Activated naive CD4-positive, alpha-beta T cell treated with anti-CD3 and anti-CD28 coated beads, Interleukin-2, amount 10 ng/mL, durations not matched to agents 7 days and 5 days (primary cell): ENCODE data around the gene RPP25L.

ENCODE experiments used
- CTCF ChIA-PET: fragments of 350-600 bp; sonication (Branson Sonifier 250); formaldehyde crosslinking; loops from one replicate; lab custom pipeline; 2021; ENCODE audit warnings: antibody characterized with exemption; lab: Charles Lee
- DNase-seq: peaks from one replicate; pipeline ENCODE4 v3.0.0-alpha.2; 2020
- H3K27ac Mint-ChIP-seq: one replicate; pipeline ENCODE4 v1.8.0; 2021; ENCODE audit warnings: mild to moderate bottlenecking, moderate library complexity, mixed read lengths
- H3K27me3 Mint-ChIP-seq: one replicate; pipeline ENCODE4 v1.8.0; 2021; ENCODE audit warnings: mild to moderate bottlenecking, mixed read lengths
- H3K36me3 Mint-ChIP-seq: one replicate; pipeline ENCODE4 v1.8.0; 2021; ENCODE audit warnings: mixed read lengths
- H3K4me1 Mint-ChIP-seq: one replicate; pipeline ENCODE4 v1.8.0; 2021; ENCODE audit warnings: mixed read lengths
- H3K4me3 Mint-ChIP-seq: one replicate; pipeline ENCODE4 v1.8.0; 2021; ENCODE audit warnings: mild to moderate bottlenecking, moderate library complexity, mixed read lengths
- H3K9me3 Mint-ChIP-seq: one replicate; pipeline ENCODE4 v1.8.0; 2021; ENCODE audit warnings: mixed read lengths

The RPP25L gene

DNA sequence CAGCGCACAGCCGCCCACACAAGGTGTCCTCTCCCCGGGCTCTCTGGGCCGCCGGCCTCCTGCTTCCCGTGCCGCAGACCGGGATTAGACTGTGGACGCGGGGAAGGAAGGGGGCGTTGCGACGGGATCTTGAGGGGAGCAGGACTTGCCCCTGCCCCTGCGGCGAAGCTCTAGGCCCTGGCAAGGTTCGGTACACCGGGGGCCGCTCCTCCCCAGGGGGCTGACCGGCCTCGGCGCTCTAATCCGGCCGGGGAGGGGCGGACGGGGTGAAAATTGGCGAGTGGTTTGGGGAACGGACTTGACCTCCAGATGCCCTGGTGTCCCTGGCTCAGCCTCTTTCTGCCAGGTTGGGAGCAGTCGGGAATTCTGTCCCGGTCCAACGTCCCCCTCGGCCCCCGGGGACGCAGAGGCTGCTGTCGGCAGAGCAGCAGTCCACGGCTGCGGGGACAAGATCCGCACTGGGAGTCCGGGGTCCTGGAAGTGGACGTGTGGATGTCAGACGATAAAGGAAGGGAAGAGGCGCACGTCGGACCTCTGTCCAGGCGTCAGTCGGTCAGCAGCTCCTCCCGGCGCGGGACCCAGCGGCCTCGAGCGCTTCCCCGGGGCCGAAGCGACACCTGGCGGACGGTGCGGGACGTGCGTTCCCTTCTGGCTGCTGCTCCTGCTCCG, 20.5 kb downstream of the RPP25L start:
- peaks cover 89% of the 10 kb centered on the region for H3K27me3 Mint-ChIP-seq

DNA sequence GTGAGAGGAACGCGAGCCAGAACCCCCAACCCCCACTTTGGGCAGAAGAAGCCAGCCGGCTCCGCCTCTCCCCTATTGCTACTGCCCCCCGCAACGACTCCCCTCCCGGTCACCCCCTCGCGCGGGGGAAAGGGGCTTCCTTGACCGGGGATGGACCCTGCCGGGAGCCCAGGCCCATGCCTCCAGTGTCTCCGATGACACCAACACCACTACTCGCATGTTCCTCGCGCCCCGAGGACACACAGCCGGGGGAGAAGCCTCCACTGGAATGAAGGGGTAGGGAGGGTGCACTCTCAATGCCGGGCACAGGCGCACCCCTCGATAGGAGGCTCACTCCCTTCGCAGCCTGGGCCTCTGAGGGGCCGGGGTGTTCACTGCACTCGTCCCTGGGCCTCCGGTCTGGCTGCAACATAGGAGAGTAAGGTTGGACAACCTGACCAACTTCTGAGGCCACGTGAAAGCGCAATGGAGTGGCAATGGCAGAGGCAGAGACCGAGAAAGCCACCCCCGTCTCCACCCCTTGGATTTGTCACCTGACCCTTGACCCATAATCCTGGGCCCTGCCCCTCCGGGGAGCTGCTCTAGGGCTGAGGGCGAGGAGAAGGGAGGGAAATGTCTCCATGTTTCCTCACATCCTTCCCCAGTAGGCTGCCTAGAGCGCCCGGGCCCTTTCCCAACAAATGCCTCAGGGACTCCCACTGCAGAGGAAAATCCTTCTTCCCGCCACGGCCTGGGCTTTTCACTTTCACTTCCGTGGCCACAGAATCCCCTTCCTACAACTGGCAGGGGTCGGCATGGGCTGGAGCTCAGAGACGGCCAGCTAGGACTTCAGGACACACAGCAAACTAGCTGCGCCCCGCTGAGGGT, 21.3 kb downstream of the RPP25L start:
- Mint-ChIP-seq H3K4me3 (peak overlapping the region; percentile 61), H3K27me3 (peaks cover 92% of the 10 kb centered on the region), H3K9me3 (no peaks in the 10 kb centered on the region), H3K36me3 (peaks cover 2% of the 10 kb centered on the region), H3K4me1 (peaks cover 33% of the 10 kb centered on the region), H3K27ac (no peak overlapping the region)
- CTCF ChIA-PET: interaction anchor here (0.7 to 3.6 kb wide), 16 partner anchors 8 to 259 kb away, joined by 3 to 26 read pairs (median 5); no protein-coding TSS in a partner anchor
- DNase-seq: peak; percentile 32

More for the DNA sequence above, 20.5 kb downstream of the RPP25L start:
- H3K9me3 Mint-ChIP-seq: no peaks in the 10 kb centered on the region
- H3K27ac Mint-ChIP-seq: no peak overlapping the region
- peak overlapping the region; percentile 25 for H3K4me3 Mint-ChIP-seq
- H3K36me3 Mint-ChIP-seq: peaks cover 2% of the 10 kb centered on the region
- CTCF ChIA-PET: interaction anchor here (0.7 to 3.6 kb wide), 22 partner anchors 9 to 260 kb away, joined by 3 to 26 read pairs (median 4); partner anchors contain the start of gene MYORG
- DNase-seq: peak; percentile 82
- H3K4me1 Mint-ChIP-seq: peaks cover 33% of the 10 kb centered on the region

DNA sequence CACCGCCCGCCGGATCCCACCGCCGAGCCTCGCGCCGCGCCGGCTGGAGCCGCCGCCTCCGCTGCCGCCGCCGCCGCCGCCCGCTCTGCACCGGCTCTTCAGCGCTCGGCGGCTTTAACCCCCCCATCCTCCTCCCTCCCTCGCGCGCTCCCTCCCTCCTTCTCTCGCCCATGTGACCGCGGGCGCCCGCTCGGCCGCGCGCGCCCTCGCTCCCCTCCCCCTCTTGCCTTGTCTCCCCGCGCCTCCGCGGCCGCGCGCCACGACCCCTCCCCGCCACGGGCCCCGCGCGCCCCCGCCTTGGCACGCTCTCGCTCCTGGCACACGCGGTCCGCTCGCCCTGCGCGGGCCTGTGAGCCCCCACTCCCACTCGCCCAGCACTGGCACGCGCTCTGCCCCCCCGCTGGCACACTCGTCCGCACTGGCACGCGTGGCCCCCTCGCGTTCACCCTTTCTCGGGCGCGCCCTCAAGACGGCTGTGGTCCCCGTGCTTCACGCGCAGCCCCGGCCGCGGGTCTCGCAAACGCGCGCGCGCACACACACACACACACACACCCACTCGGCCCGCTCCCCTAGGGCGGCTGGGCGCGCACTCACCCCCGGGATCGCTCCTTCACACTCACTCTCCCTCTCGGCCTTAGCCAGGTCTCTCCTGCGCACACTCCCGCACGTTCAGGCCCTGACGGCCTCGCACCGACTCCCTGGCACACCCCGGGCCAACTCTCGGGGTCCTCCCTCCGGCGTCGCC, 22.1 kb downstream of the RPP25L start, which contains the start of gene CNTFR:
Gene CNTFR (minus strand): TSS at position 89 of the 745 bp plus-strand sequence. CDS start 20,743 bp downstream, outside the sequence.
- H3K4me1 Mint-ChIP-seq: peaks cover 33% of the 10 kb centered on the region
- peak; percentile 46 for DNase-seq
- H3K9me3 Mint-ChIP-seq: no peaks in the 10 kb centered on the region
- CTCF ChIA-PET: no interaction called here
- H3K36me3 Mint-ChIP-seq: peaks cover 2% of the 10 kb centered on the region
- peaks cover 100% of the 10 kb centered on the region for H3K27me3 Mint-ChIP-seq
- H3K27ac Mint-ChIP-seq: peak within 1 kb of the TSS; percentile 62
- peak within 1 kb of the TSS; percentile 61 for H3K4me3 Mint-ChIP-seq

DNA sequence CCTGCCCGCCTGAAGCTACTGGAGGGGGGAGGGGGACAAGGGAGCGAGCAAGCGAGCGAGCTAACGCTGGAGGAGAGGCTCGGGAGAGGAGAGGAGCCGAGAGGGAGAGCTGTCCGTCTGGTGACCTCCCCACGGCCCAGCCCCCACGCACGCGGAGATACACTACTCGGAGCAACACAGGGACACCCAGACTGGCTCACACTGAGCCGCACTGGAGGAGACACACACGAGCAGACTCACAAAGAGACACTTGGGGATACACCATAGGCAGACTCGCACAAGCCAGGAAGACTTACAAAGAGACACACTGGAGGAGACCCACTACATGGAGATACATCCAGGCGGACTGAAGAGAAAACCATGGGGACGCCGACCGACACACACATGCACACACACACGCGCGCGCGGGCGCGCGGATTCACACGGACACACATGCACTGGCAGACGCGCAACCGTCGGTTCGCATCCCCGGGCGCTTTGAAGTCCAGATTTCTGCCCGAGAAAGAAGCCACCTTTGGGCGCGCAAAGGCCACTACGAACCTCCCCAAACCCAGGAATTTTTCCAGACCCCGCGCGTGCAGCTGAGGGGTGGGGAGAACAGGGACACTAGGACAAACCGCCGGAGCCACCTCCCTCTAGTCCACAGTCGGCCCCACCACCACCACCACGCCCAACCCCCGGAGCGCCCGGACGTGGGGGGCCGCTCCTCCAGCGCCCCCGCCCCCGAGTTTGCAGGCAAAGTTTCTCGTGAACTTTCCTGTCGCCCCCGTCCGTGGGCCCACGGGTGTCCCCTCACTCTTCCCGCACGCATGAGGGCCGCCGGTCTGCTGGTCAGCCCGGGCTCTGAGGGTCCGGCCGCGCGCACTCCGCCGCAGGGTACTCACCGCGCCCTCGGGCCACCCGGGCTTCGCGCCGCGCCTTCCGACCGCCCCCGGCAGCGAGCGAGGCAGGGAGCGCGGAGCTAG, 22.9 kb downstream of the RPP25L start:
- CTCF ChIA-PET: interaction anchor here (1.8 to 2.0 kb wide), 2 partner anchors 42 to 86 kb away, joined by 6 to 10 read pairs; no protein-coding TSS in a partner anchor
- H3K27ac Mint-ChIP-seq: peak overlapping the region; percentile 62
- DNase-seq: no peak
- H3K9me3 Mint-ChIP-seq: no peaks in the 10 kb centered on the region
- H3K36me3 Mint-ChIP-seq: peaks cover 2% of the 10 kb centered on the region
- peak overlapping the region; percentile 59 for H3K4me3 Mint-ChIP-seq
- peaks cover 100% of the 10 kb centered on the region for H3K27me3 Mint-ChIP-seq
- H3K4me1 Mint-ChIP-seq: peaks cover 33% of the 10 kb centered on the region

DNA sequence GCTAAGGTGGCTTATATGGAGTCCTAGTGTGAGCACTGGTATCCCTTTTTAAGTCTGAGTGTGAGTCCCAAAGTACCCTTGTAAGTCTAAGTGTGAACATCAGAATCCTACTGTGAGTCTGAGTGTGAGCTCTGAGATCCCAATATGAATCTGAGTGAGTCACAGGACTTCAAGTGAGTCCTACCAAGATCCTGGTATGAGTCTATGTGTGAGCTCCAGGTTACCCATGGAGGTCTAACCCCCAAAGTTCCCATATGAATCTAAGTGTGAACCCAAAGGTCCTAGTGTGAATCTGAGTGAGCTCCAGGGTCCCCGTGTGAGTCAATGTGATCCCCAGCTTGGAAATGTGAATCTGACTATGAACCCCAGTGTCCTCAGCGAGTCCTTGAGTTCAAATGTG, 24.6 kb downstream of the RPP25L start:
- peaks cover 97% of the 10 kb centered on the region for H3K27me3 Mint-ChIP-seq
- H3K36me3 Mint-ChIP-seq: peaks cover 2% of the 10 kb centered on the region
- no peaks in the 10 kb centered on the region for H3K9me3 Mint-ChIP-seq
- DNase-seq: no peak
- H3K4me3 Mint-ChIP-seq: no peak overlapping the region
- H3K27ac Mint-ChIP-seq: no peak overlapping the region
- H3K4me1 Mint-ChIP-seq: peaks cover 25% of the 10 kb centered on the region
- CTCF ChIA-PET: interaction anchor here (0.7 to 2.0 kb wide), 5 partner anchors 17 to 84 kb away, joined by 3 to 10 read pairs (median 4); no protein-coding TSS in a partner anchor

DNA sequence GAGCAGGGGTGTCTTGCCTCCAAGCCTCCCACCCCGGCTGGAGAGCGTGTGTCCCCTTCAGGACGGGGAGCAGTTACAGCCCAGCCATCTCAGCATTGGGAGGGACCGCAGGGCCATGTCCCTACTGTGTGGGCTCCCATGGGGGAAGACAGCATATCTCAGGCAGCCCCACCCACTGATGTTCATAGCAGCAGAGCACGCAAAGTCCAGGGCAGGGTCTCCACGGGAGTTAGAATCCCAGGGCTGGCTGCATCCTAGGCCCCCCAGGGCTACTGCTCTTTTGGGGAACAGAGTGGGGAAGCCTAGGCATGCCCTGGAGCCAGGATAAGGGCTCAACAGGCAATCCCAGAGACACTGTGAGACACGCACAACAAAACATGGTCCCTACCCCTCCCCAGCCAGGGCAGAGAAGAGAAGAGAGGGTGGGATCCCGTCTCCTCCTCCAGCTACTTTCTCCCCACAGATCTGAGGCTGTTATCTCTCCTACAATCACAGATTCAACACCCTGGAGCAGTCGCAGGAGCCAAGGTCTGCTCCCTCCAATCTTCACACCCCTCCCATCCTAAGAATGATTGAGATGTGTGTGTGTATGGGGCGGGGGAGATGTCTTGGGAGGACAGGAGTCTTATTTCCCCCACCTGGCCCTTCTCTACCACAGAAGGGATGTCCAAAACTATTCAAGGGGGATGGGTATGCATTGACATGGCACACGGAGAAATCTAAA, 25.8 kb downstream of the RPP25L start:
- peaks cover 21% of the 10 kb centered on the region for H3K4me1 Mint-ChIP-seq
- H3K9me3 Mint-ChIP-seq: no peaks in the 10 kb centered on the region
- H3K27me3 Mint-ChIP-seq: peaks cover 88% of the 10 kb centered on the region
- CTCF ChIA-PET: interaction anchor here (1.3 to 1.7 kb wide), 2 partner anchors 17 to 182 kb away, joined by 4 to 7 read pairs; no protein-coding TSS in a partner anchor
- no peak overlapping the region for H3K4me3 Mint-ChIP-seq
- no peak for DNase-seq
- peaks cover 2% of the 10 kb centered on the region for H3K36me3 Mint-ChIP-seq
- H3K27ac Mint-ChIP-seq: no peak overlapping the region

DNA sequence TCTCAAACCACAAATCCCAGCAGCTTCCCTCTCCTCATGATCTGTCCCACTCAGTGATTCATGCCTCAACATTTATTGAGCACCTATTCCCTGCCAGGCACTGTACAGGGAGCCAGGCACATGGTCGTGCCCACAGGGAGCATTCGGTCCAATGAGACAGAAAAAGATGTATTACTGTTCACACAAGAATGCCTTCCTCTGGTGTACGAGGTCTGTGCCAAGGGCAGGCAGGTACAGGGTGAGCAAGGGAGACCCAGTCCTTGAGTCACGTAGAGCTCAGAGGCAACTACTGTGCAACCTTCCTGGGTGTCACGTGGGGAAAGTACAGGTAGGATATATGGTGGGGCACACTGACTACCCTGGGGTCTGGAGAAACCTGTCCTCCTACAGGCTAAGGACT, 26.9 kb downstream of the RPP25L start:
- Mint-ChIP-seq H3K9me3 (no peaks in the 10 kb centered on the region), H3K4me1 (peaks cover 10% of the 10 kb centered on the region), H3K27me3 (peaks cover 88% of the 10 kb centered on the region), H3K36me3 (peaks cover 1% of the 10 kb centered on the region), H3K27ac (no peak overlapping the region), H3K4me3 (no peak overlapping the region)
- CTCF ChIA-PET: interaction anchor here (0.9 to 1.7 kb wide), 2 partner anchors 16 to 18 kb away, joined by 3 to 7 read pairs; no protein-coding TSS in a partner anchor
- no peak for DNase-seq

DNA sequence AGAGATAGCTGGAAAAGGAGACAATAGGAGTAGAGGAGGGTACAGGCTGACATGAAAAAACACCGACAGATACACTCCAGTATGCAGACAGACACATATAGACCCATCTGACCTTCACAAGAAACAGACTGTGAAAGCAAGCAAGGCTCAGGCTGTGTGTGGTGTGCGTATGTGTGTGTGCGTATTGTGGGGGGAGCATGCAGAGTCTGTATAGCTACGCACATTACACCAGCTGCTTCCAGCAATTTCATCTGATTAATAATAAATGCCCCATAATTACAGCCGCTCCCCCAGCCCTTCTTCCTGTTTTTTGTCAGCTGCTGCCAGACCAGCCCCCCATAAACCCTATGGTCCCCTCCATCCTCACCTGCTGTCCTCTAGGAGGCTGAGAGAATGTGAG, 29.1 kb downstream of the RPP25L start:
- peaks cover 88% of the 10 kb centered on the region for H3K27me3 Mint-ChIP-seq
- no peaks in the 10 kb centered on the region for H3K4me1 Mint-ChIP-seq
- DNase-seq: no peak
- no peaks in the 10 kb centered on the region for H3K9me3 Mint-ChIP-seq
- no peaks in the 10 kb centered on the region for H3K36me3 Mint-ChIP-seq
- H3K4me3 Mint-ChIP-seq: no peak overlapping the region
- H3K27ac Mint-ChIP-seq: no peak overlapping the region
- CTCF ChIA-PET: interaction anchor here (2.0 to 2.6 kb wide), 2 partner anchors 9 to 20 kb away, joined by 7 to 12 read pairs; no protein-coding TSS in a partner anchor

DNA sequence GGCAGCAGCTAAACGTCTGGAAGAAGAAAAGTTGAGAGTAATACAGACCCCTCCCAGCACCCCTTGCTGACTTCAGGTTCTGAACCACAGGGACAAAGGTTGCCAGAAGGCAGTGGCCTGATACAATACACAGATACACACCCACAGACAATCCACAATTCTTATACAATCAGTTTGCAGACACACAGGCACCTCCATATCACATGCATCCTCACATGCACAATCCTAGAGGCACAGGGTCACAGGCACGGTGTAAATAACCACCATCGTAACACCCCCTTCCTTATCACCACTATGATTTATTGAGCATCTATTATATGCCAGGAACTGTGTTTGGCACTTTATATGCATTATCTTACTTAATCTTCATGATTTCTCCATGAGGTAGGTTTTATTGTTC, 30.6 kb downstream of the RPP25L start:
- Mint-ChIP-seq H3K36me3 (no peaks in the 10 kb centered on the region), H3K27ac (no peak overlapping the region), H3K4me3 (no peak overlapping the region), H3K27me3 (peaks cover 88% of the 10 kb centered on the region), H3K4me1 (peaks cover 4% of the 10 kb centered on the region), H3K9me3 (no peaks in the 10 kb centered on the region)
- CTCF ChIA-PET: interaction anchor here (2.6 kb wide), 1 partner anchor 10 kb away, joined by 12 read pairs; no protein-coding TSS in a partner anchor
- no peak for DNase-seq

DNA sequence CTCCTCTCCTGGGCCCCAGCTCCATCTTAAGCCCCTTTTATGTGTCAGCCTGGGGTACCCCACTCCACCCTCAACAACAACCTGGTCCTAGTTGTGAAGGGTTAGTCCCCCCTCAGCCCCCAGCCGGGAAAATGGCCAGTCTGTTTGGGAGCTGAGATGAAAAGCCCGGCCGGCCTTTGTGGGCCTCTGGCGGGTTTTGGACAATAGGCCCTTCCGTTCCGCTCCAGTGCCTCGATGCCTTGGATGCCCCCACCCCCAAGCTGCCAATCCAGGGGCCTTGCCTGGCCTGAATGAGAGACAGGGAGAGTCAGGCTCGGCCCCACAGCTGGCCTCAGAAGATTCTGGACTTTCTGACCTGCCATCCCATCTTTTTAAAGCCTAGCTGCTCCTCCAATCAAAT, 31.5 kb downstream of the RPP25L start:
- peaks cover 4% of the 10 kb centered on the region for H3K4me1 Mint-ChIP-seq
- peaks cover 88% of the 10 kb centered on the region for H3K27me3 Mint-ChIP-seq
- H3K27ac Mint-ChIP-seq: no peak overlapping the region
- H3K4me3 Mint-ChIP-seq: no peak overlapping the region
- H3K36me3 Mint-ChIP-seq: no peaks in the 10 kb centered on the region
- H3K9me3 Mint-ChIP-seq: no peaks in the 10 kb centered on the region
- CTCF ChIA-PET: interaction anchor here (1.3 kb wide), 1 partner anchor 18 kb away, joined by 8 read pairs; no protein-coding TSS in a partner anchor
- no peak for DNase-seq

DNA sequence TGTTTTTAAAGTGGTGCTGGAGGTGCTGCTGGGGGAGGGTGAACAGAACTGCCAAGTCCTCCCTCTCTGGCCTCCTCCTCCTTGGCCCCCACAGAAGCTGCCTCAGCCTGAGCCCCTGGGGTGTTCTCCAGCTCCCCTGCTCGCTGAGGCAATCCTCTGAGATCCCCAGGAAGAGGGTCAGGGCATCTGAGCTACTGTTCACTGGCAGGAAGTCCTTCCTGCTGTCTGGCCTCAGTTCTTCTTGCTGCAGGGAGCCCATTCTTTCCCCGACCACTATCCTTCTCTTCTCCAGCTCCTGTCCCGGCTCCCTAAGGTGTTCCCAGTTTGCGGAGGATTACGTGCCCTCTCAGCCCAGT, 32.1 kb downstream of the RPP25L start:
- no peaks in the 10 kb centered on the region for H3K9me3 Mint-ChIP-seq
- CTCF ChIA-PET: interaction anchor here (0.8 to 1.3 kb wide), 3 partner anchors 17 to 176 kb away, joined by 3 to 8 read pairs (median 3); no protein-coding TSS in a partner anchor
- peaks cover 88% of the 10 kb centered on the region for H3K27me3 Mint-ChIP-seq
- no peak overlapping the region for H3K27ac Mint-ChIP-seq
- peaks cover 4% of the 10 kb centered on the region for H3K4me1 Mint-ChIP-seq
- no peak overlapping the region for H3K4me3 Mint-ChIP-seq
- DNase-seq: no peak
- H3K36me3 Mint-ChIP-seq: no peaks in the 10 kb centered on the region
